Germinal center (tissue), 1 donor: ENCODE results near the gene CCDC112.
"Not testable (repeated sequence)": the region's sequence is repeated elsewhere in the genome, so short reads cannot be mapped to it uniquely, and the experiment has no call there.

ENCODE experiments used
- DNase-seq: peaks from one replicate; pipeline ENCODE4 v3.0.0; 2012; ENCODE audit warnings: mixed read lengths, low spot score

CCDC112 gene

DNA sequence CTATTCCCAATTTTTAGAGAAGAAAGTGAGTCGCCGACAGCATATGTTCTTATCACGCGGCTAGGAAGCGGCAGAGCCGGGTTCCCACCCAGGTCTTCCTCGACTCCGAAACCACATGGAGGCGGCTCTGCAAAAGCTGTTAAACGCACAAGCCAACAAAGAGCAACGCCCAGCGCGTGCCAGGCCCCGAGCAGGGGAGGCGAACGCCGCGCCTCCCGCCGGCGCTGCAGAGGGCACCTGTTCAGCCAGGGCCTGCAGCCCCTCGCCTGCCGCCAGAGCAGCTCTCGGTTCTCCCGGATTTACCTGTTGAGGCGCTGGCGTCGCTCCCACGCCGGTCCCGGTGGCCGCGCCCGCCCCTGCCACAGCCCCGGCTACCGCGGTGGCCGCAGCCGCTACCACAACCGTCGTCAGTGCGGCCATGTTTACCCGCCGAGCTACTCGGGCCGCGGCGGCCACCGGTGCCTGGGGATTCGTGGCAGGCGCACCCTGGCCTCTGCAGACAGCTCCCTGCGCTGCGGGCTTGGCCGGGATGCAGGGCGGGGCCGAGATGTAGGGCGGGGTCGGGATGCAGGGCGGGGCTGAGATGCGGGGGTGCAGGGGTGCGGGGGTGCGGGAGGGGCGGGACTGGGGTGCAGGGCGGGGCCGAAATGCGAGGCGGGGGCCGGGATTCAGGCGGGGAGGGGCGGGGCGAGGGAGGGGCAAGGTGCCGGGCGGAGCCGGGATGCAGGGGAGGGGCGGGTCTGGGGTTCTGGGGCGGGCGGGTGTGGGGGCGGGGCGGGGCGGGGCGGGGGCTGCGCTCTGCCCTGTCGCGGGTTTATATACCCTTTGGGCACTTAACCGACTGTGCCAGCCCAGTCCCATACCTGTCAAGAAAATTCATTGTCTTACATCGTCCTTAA lies at the start of gene CCDC112:
CCDC112 (minus strand) TSS at position 531 of the 899 bp plus-strand sequence; CDS start at position 420, 111 bp downstream.
- DNase-seq, result peak; percentile 93

DNA sequence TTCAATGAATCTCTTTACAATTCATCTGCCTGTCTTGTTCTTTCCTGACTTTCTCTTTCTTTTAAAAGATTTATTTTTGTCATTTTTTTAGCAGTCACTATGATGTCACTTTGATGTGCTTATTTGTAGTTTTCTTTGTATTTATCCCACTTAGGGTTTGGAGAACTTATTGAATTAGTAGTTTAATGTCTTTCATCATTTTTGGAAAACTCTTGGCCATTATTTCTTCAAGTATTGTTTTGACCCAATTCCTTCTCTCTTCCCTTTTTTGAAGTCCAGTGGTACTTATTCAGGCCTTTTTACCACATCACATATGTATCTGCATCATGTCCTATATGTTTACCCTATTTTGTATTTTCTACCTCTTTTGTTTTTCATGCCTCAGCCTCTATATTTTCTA lies 48.9 kb upstream of the CCDC112 start:
- DNase-seq, result no peak

- DNase-seq, result no peak
Measured at GRCh38 chr5:115343855-115344254, 47.4 kb upstream of the CCDC112 start.

DNA sequence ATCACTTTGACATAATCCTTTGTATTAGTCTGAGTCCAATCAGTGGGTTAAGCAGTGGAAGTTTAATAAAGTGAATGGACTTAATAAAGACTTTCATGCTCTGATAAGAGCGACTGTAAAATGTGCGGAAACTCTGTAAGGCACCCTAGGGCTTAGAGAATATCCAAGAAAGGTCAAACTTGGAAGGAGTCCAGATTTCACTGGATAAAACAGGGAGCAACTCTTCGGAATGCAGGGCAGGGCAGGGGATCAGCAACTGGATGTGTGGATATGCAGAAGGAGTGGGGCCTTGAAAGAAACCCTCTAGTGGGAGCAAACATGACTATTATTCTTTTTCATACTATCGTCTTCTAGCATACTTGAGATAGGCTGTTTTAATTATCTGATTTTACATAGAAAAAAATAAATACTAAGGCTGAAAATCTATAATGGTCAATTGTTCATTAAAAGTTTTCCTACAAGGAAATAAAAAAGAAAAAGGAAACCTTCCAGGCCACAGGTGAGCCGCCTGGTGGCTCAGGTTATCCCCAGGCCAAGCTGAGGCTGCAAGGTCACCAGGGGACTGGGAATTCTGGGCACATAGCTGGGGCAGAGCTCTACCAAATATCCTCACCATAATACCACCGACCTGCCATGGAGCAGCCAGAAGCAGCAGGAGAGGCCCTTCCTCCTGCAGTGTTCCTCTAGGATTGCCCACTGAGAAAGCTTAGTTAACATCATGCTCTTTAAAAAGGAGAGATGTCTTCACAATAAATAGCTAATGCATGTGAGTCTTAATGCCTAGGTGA lies 46.3 kb upstream of the CCDC112 start:
- DNase-seq, result no peak

DNA sequence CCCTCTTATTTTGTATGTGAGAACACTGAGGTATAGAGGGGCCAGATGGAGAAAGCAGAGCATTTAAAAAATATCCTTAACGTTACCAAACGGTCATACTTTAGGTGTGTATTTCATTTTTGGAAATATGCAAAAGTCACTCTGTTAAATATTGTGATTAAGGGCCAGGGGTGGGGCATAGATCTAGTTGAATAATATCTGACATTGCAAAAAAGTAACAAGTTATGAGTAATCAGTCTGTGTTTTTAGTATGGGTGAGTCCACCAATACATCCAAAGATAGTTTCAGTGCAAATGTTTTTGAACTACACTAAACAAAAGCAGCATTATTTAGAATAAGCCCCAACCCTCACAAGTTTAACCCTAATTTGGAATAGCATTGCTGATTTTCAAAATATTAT lies 45.3 kb upstream of the CCDC112 start:
- DNase-seq, result no peak

DNA sequence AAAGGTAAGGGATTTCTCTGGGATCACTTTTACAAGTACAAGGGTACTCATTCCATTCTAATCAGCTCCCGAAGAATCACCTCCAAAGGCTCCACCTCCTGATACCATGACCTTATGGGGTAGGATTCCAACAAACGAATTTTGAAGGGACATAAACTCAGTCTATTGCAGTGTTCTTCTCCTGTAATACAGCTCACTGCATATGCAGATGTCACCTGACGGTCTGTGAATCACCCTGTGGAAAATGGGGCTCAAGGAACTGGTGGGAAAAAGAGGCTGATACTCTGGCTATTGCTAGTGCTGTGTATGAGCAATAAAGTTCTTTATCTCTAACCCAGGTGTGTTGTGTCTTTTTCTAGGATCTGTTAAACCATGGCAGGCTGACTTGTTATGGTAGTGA lies 42.4 kb upstream of the CCDC112 start:
- DNase-seq, result no peak

- DNase-seq, result no peak
Measured at GRCh38 chr5:115337882-115338281, 41.4 kb upstream of the CCDC112 start.

DNA sequence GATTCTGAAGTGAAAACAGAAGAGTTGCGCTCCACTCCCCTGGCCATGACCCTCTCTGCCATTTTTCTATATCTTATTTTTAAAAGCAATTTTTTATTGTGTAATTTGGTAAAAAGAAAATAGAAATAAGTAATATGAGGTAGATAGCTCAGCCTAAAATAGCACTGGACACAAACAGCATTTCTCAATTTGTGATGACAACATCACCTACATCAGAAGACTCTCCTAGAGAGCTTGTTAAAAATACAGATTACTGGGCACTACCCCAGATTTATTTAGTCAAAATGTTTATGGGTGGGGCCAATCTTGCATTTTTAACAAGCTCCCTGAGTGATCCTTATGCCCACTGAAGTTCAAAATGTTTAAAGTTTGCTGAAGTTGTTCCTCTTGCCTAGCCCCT lies 40.5 kb upstream of the CCDC112 start:
- no peak for DNase-seq

GRCh38 chr5:115336201-115336720 lies 39.8 kb upstream of the CCDC112 start:
- DNase-seq, result no peak

- DNase-seq, result no peak
Measured at GRCh38 chr5:115335301-115335700, 38.8 kb upstream of the CCDC112 start.

DNA sequence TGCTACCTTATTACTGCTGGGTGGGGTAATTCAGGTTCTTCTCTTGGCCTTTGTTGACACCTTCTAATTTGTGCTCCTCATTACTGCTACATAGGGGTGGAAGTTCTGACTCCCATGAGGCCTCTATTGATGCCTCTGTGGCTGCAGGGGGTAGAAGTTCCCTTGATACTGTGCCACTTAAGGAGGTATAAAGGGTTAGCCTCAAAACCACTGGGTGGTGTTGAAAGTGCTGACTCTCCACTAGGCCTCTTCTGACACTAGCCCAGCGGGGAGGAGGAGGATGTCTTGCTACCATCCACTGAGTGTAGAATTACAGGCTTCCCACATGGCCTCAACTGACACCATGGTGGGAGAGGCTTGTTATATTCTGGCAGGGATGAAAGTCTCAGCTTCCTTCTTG lies 36.7 kb upstream of the CCDC112 start:
- no peak for DNase-seq

DNA sequence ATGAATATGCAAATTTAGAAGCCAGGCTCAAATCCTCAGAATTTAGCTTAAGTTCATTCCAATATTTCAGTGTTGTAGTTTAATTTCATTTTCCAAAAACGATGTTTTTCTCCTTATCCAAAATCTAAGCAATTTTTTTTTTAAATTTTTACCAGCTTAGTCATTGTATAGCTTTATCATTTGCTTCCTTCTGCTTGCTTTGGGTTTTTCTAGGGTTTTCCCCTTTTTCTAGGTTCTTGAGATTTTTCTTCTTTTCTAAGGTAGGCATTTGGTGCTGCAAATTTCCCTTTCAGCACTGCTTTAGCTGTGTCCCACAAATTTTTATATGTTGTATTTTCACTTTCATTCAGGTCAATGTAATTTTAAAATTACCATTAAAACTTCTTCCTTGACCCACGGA lies 34.4 kb upstream of the CCDC112 start:
- no peak for DNase-seq

DNA sequence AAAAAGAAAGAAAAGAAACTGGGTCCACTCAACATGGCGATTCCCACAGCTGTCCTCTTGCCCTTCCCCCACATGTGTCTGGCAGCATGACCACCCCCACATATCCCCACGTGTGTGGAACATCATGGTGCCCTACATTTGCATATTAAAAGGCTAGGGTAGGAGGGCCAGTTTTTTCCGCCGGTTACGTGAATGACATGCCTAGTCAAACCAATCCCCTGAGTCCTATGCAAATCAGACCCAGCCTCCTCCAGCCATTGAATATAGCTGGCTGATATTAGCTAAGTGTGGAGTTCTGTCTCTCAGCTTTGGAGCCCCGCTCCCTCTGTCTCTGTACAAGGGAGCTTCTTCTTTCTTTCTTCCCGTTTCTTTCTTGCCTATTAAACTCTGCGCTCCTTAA lies 33.0 kb upstream of the CCDC112 start:
- no peak for DNase-seq

DNA sequence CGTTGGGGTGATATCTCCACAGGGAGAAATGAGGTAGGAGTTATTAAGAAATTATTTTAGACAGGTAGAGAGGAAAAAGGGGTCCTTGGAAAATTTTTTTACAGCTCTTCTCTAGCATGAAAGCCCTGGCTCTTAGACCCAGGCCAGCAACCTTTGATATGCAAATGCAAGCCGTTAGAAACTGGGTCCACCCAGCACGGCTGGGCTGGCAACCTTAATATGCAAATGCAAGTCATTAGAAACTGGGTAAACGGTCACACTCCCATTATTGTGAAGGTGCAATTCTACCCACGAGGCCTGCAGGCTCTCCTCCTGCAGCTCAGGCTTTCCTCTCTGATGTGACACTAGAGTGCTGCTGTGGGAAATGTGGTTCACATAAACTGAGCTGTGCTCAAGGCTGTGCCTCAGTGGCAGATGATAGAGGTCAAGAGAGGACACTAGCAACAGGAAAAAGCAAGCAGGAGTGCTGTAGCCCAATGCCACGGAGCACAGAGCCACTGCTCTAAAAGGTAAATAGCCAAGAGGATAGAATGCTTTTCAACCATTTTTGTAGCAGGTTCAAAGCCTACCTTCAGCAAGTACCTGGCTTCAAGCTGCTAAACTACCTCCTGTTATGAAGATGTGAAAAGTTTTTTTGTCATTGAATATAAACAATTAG lies 32.3 kb upstream of the CCDC112 start:
- not testable (repeated sequence) for DNase-seq

- DNase-seq, result no peak
Measured at GRCh38 chr5:115325296-115325959, 29.0 kb upstream of the CCDC112 start.

DNA sequence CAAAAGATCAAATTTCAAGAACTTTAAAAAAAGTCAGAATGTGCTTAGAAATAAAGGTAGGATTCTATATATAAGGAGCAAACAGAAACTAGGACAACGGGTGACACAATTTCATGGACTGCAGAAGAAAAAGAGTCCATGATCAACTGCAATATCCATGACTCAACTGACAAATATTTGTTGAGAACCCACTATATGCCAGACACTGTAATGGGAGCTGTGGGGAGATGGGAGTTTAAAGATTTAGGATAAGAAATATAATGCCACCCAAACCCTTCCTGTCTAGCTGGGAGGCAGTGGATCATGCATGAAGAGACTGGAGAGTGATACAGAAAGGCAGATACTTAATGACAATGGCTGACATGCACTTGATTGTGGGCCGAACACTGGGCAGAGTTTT lies 27.6 kb upstream of the CCDC112 start:
- DNase-seq, result no peak

DNA sequence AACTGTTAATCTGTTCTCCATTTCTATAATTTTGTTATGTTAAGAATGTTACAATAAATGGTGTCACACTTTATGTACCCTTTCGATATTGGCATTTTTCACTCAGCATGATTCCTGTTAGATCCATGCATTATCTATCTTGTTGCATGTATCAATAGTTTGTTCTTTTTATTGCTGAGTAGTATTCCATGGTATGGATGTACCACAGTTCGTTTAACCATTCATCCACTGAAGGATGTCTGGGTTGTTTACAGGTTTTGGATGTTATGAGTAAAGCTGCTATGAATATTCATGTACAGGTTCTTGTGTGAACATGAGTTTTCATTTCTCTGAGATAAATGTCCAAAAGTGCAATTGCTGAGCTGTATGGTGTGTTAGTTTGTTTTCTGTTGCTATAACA lies 26.3 kb upstream of the CCDC112 start:
- DNase-seq, result no peak

- no peak for DNase-seq
Measured at GRCh38 chr5:115321309-115321708, 24.9 kb upstream of the CCDC112 start.

DNA sequence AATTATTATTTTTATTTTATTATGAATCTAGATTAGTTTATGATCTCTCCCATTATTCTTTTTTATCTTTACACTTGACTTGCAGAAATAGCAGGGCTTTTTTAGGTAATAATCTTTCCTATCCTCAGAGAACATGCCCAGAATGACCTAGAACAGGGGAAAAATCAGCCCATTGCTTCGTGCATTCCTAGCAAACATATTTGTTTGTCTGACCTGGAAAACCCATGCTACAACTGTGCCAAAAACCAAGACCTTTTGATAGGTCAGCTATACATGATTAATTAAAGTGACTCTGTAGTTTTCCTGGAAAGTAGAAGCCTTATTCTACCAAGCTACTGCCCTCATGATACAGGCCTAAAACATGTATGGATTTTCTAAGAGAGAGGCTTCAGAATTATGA lies 24.1 kb upstream of the CCDC112 start:
- DNase-seq, result no peak

DNA sequence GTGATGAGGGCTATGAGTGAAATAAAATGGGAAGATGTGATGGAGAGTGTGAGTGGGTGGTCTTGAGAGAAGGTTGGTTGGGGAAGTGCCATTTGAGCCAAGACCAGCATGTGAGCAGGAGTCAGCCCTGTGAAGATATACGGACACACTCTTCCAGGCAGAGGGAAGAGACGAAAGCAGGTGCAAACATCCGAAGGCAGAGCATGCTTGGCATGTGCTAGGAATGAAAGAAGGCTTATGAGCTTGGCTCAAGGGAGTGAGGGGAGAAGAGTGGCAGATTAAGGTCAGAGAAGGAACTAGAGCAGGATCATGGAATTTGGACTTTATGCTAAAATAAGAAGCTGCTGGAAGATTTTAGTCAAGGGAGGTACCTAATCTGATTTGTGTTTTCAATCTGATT lies 23.6 kb upstream of the CCDC112 start:
- DNase-seq, result no peak

- DNase-seq, result no peak
Measured at GRCh38 chr5:115319007-115319406, 22.6 kb upstream of the CCDC112 start.

GRCh38 chr5:115317736-115318135 lies 21.3 kb upstream of the CCDC112 start:
- DNase-seq, result no peak
